ENCODE measurements around the gene FOXJ3. TPM values are rescaled to one million over a fixed set of nuclear protein-coding genes. Genes with fewer than 3 reads are reported as not detected.

FOXJ3 gene
- polyA plus RNA-seq, 1 of the 3 experiments (the other 2 are of a cell fraction): 16.0 TPM

- H3K4me3 ChIP-seq (ENCODE audit: low read depth in 2 of 2, low read length in 1 of 2): no peak overlapping the region
- 100% methylated on average over 1 of the region's 1 CpG for WGBS (ENCODE audit: low lambda C conversion rate)
- DNase-seq: no peak
- peaks cover 10% of the 10 kb centered on the region for H4K20me1 ChIP-seq (ENCODE audit: insufficient read depth)
- ChIA-PET CTCF (no interaction called here), POLR2A (no interaction called here)
- H3K27ac ChIP-seq (ENCODE audit: low read depth in 2 of 2, low read length in 1 of 2): no peak overlapping the region
- H3K9me2 ChIP-seq: no peaks in the 10 kb centered on the region
- no peaks in the 10 kb centered on the region for H3F3A ChIP-seq (replicated peaks; ENCODE audit: insufficient read depth)
- H3K9ac ChIP-seq: no peak overlapping the region
- no peak overlapping the region for H3K4me2 ChIP-seq
- H3K4me1 ChIP-seq (ENCODE audit: control insufficient read depth in 1 of 2, insufficient read depth in 2 of 2, low read depth in 1 of 2, low read length in 1 of 2): no peaks in the 10 kb centered on the region
- TF ChIP-seq REST (IDR thresholded peaks at IDR 0.05; ENCODE audit: low read depth, low read length) (no peak), CTCF (IDR thresholded peaks at IDR 0.05) (no peak), EZH2phosphoT487 (IDR thresholded peaks at IDR 0.05; ENCODE audit: borderline replicate concordance, low read depth) (no peak)
- H3K79me2 ChIP-seq (ENCODE audit: insufficient read depth): peaks cover 87% of the 10 kb centered on the region
- H2AFZ ChIP-seq (ENCODE audit: low read depth): no peak overlapping the region
- H3K36me3 ChIP-seq (replicated peaks in 1 of 2; ENCODE audit: control insufficient read depth in 1 of 2, insufficient read depth in 2 of 2, low read length in 1 of 2): peaks cover 5 to 31% of the 10 kb centered on the region in 2 experiments
- no peaks in the 10 kb centered on the region for H3K27me3 ChIP-seq (ENCODE audit: insufficient read depth)
- no peaks in the 10 kb centered on the region for H3K9me3 ChIP-seq
Observed at GRCh38 chr1:42272920-42273319, 62.1 kb downstream of the FOXJ3 start.

GRCh38 chr1:42267904-42268303 lies 67.1 kb downstream of the FOXJ3 start:
- no peak for DNase-seq
- Histone ChIP-seq H3K9me3 (no peaks in the 10 kb centered on the region), H3K9me2 (no peaks in the 10 kb centered on the region), H3K27ac (ENCODE audit: low read depth in 2 of 2, low read length in 1 of 2) (no peak overlapping the region), H3K4me3 (ENCODE audit: low read depth in 2 of 2, low read length in 1 of 2) (no peak overlapping the region), H3K79me2 (ENCODE audit: insufficient read depth) (peaks cover 88% of the 10 kb centered on the region), H3K27me3 (ENCODE audit: insufficient read depth) (no peaks in the 10 kb centered on the region), H2AFZ (ENCODE audit: low read depth) (no peak overlapping the region), H3K9ac (no peak overlapping the region), H3K36me3 (replicated peaks in 1 of 2; ENCODE audit: control insufficient read depth in 1 of 2, insufficient read depth in 2 of 2, low read length in 1 of 2) (peaks cover 26 to 48% of the 10 kb centered on the region in 2 experiments), H3K4me2 (no peak overlapping the region), H3K4me1 (ENCODE audit: control insufficient read depth in 1 of 2, insufficient read depth in 2 of 2, low read depth in 1 of 2, low read length in 1 of 2) (no peaks in the 10 kb centered on the region; a peak in 2 of 4 replicates), H4K20me1 (ENCODE audit: insufficient read depth) (peaks cover 17% of the 10 kb centered on the region), H3F3A (replicated peaks; ENCODE audit: insufficient read depth) (no peaks in the 10 kb centered on the region)
- ChIA-PET CTCF (no interaction called here), POLR2A (no interaction called here)
- TF ChIP-seq REST (IDR thresholded peaks at IDR 0.05; ENCODE audit: low read depth, low read length) (no peak), GATA2 (CRISPR knock-in tag; IDR thresholded peaks at IDR 0.05) (no peak), FOSL2 (IDR thresholded peaks at IDR 0.05; ENCODE audit: borderline replicate concordance, low read depth) (no peak), IRF3 (IDR thresholded peaks at IDR 0.05; ENCODE audit: low read depth, low read length) (no peak), JUND (IDR thresholded peaks at IDR 0.05) (no peak), TCF12 (IDR thresholded peaks at IDR 0.05) (no peak), YY1 (IDR thresholded peaks at IDR 0.05; ENCODE audit: low read depth) (no peak), USF2 (IDR thresholded peaks at IDR 0.05; ENCODE audit: borderline replicate concordance, low read depth, low read length) (no peak), SIN3A (IDR thresholded peaks at IDR 0.05; ENCODE audit: borderline replicate concordance, low read depth, low read length) (no peak), RAD21 (IDR thresholded peaks at IDR 0.05; ENCODE audit: low read length) (no peak), CHD2 (IDR thresholded peaks at IDR 0.05; ENCODE audit: low read length, partially characterized antibody) (no peak), RCOR1 (IDR thresholded peaks at IDR 0.05; ENCODE audit: low read length) (no peak), RXRA (IDR thresholded peaks at IDR 0.05; ENCODE audit: borderline replicate concordance, low read depth) (no peak), MXI1 (IDR thresholded peaks at IDR 0.05; ENCODE audit: low read depth, low read length) (no peak), TAF1 (IDR thresholded peaks at IDR 0.05; ENCODE audit: borderline replicate concordance, low read depth, low read length) (no peak)
